OCI-M2 (cell line): ENCODE measurements around the gene RSAD1.

Experiments used
- DNase-seq: peaks from one replicate; lab custom pipeline; 2025; ENCODE audit not compliant: unreplicated experiment; lab: John Stamatoyannopoulos, UW

Gene RSAD1

GRCh38 chr17:50517011-50517410 is 38.4 kb downstream of the RSAD1 start:
- no peak for DNase-seq

- DNase-seq, result no peak
These were observed 39.1 kb downstream of the RSAD1 start for GRCh38 chr17:50517504-50518383.

GRCh38 chr17:50518384-50519023 is 39.8 kb downstream of the RSAD1 start:
- DNase-seq, result no peak

GRCh38 chr17:50519141-50519834 is 40.6 kb downstream of the RSAD1 start:
- DNase-seq, result no peak

GRCh38 chr17:50520483-50520882 is 41.8 kb downstream of the RSAD1 start:
- DNase-seq, result no peak

GRCh38 chr17:50521514-50521913 is 42.9 kb downstream of the RSAD1 start:
- DNase-seq, result no peak

- DNase-seq, result no peak
These were observed 44.1 kb downstream of the RSAD1 start for GRCh38 chr17:50522766-50523165.

- DNase-seq, result no peak
These were observed 44.5 kb downstream of the RSAD1 start for GRCh38 chr17:50523208-50523607.

GRCh38 chr17:50524838-50525237 is 46.2 kb downstream of the RSAD1 start:
- no peak for DNase-seq

GRCh38 chr17:50527155-50527762 is 48.6 kb downstream of the RSAD1 start:
- DNase-seq, result no peak

- no peak for DNase-seq
These were observed 49.4 kb downstream of the RSAD1 start for GRCh38 chr17:50527949-50528474.

GRCh38 chr17:50529849-50530248 is 51.2 kb downstream of the RSAD1 start:
- no peak for DNase-seq

GRCh38 chr17:50531428-50532025 is 52.9 kb downstream of the RSAD1 start:
- DNase-seq, result no peak

GRCh38 chr17:50532452-50533024 is 53.9 kb downstream of the RSAD1 start, which contains the start of gene EPN3:
Gene EPN3 (plus strand): TSS chr17:50532735. CDS start chr17:50536557, 3,822 bp downstream.
- no peak for DNase-seq

- no peak for DNase-seq
These were observed 54.5 kb downstream of the RSAD1 start for GRCh38 chr17:50533185-50533584.

GRCh38 chr17:50533720-50534148 is 55.1 kb downstream of the RSAD1 start:
- DNase-seq, result no peak

- no peak for DNase-seq
These were observed 55.7 kb downstream of the RSAD1 start for GRCh38 chr17:50534222-50534978.

GRCh38 chr17:50534979-50535326 is 56.3 kb downstream of the RSAD1 start:
- no peak for DNase-seq

GRCh38 chr17:50535407-50535806 is 56.7 kb downstream of the RSAD1 start:
- no peak for DNase-seq
